ENCODE data around the gene SPPL2B.

DNA sequence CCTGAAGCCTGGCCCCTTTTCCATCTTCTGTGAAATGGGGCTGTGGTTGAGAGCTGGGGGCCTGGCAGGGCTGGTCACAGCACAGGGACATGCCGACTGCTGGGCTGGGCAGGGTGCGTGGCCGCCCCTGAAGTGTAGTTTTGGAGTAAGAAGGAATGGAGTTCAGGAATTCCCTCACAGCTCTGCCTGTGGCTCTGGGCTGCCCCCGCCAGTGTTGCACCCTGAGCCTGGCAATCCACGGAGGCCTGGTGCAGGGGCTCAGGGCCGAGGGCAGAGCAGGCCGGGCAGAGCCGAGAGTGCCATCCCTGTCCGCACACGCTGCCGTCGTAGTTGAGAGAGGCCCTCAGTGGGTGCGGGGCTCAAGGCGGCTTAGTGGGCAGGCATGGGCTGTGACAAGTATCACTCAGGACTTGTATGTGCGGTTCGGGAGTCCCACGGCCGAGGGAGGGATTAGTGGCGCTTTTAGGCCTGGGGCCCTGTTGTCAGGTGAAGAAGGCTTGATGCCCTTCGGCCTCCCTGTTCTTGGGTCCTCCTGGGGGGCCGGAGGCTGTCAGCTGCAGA is 9.7 kb downstream of the SPPL2B start:
- TF ChIP-seq, protein P1, sequence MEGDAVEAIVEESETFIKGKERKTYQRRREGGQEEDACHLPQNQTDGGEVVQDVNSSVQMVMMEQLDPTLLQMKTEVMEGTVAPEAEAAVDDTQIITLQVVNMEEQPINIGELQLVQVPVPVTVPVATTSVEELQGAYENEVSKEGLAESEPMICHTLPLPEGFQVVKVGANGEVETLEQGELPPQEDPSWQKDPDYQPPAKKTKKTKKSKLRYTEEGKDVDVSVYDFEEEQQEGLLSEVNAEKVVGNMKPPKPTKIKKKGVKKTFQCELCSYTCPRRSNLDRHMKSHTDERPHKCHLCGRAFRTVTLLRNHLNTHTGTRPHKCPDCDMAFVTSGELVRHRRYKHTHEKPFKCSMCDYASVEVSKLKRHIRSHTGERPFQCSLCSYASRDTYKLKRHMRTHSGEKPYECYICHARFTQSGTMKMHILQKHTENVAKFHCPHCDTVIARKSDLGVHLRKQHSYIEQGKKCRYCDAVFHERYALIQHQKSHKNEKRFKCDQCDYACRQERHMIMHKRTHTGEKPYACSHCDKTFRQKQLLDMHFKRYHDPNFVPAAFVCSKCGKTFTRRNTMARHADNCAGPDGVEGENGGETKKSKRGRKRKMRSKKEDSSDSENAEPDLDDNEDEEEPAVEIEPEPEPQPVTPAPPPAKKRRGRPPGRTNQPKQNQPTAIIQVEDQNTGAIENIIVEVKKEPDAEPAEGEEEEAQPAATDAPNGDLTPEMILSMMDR (IDR thresholded peaks at IDR 0.05) = no peak
- TF ChIP-seq POLR2AphosphoS5 (IDR thresholded peaks at IDR 0.05) = no peak
- TF ChIP-seq POLR2A (IDR thresholded peaks at IDR 0.05) = no peak
- TF ChIP-seq EP300 (IDR thresholded peaks at IDR 0.05; ENCODE audit: low read depth) = no peak
